IPS DF 4.7 (cell line): ENCODE measurements around the gene AGPAT3.
"Not testable (repeated sequence)": the region's sequence is repeated elsewhere in the genome, so short reads cannot be mapped to it uniquely, and the experiment has no call there.

Experiments
- DNase-seq: peaks from one replicate; pipeline ENCODE4 v3.0.0-alpha.2; 2013; ENCODE audit warnings: low spot score; ENCODE audit errors: extremely low read depth

Gene AGPAT3

GRCh38 chr21:43864962-43865539 is at the start of gene AGPAT3:
Gene AGPAT3, plus strand, starts transcription at chr21:43865223. Its CDS starts 94,459 bp downstream, at chr21:43959682.
- no peak for DNase-seq

- no peak for DNase-seq
These were observed 49.0 kb upstream of the AGPAT3 start for GRCh38 chr21:43815991-43816390.

- DNase-seq: no peak
These were observed 48.4 kb upstream of the AGPAT3 start for GRCh38 chr21:43816611-43817071.

- no peak for DNase-seq
These were observed 47.6 kb upstream of the AGPAT3 start for GRCh38 chr21:43817157-43818086.

- DNase-seq: no peak
These were observed 46.3 kb upstream of the AGPAT3 start for GRCh38 chr21:43818685-43819084.

GRCh38 chr21:43819511-43820405 is 45.3 kb upstream of the AGPAT3 start:
- no peak for DNase-seq

- DNase-seq: no peak
These were observed 44.6 kb upstream of the AGPAT3 start for GRCh38 chr21:43820466-43820865.

- not testable (repeated sequence) for DNase-seq
These were observed 42.9 kb upstream of the AGPAT3 start for GRCh38 chr21:43822166-43822565.

- not testable (repeated sequence) for DNase-seq
These were observed 42.3 kb upstream of the AGPAT3 start for GRCh38 chr21:43822741-43823140.

- DNase-seq: no peak
These were observed 40.4 kb upstream of the AGPAT3 start for GRCh38 chr21:43824333-43825241.

- no peak for DNase-seq
These were observed 39.6 kb upstream of the AGPAT3 start for GRCh38 chr21:43825242-43825935.

GRCh38 chr21:43825936-43826622 is 38.9 kb upstream of the AGPAT3 start:
- DNase-seq: no peak

- DNase-seq: no peak
These were observed 38.4 kb upstream of the AGPAT3 start for GRCh38 chr21:43826623-43826974.

- DNase-seq: no peak
These were observed 37.9 kb upstream of the AGPAT3 start for GRCh38 chr21:43827015-43827611.

GRCh38 chr21:43829161-43829560 is 35.9 kb upstream of the AGPAT3 start:
- no peak for DNase-seq

GRCh38 chr21:43829575-43830119 is 35.4 kb upstream of the AGPAT3 start:
- no peak for DNase-seq

GRCh38 chr21:43832158-43832550 is 32.9 kb upstream of the AGPAT3 start:
- DNase-seq: no peak

- no peak for DNase-seq
These were observed 32.4 kb upstream of the AGPAT3 start for GRCh38 chr21:43832648-43833047.
